Tibial nerve (tissue), 4 donors: Measurements from ENCODE around the gene RBFA. TPM values are rescaled to one million over a fixed set of nuclear protein-coding genes. Genes with fewer than 3 reads are reported as not detected.

Source experiments
- DNase-seq, 2 donors: peaks; one replicate each; pipeline ENCODE4 v3.0.0-alpha.2; 2019; ENCODE audit warnings: low spot score in 2 of 2
- H3K27ac ChIP-seq, 4 donors: fragments of 200-600 bp; sonication (generic) in 3 of 4; one replicate each; pipeline ENCODE4 v1.5.1; 2017 to 2019; ENCODE audit warnings: mild to moderate bottlenecking in 1 of 4
- H3K27me3 ChIP-seq, 2 donors: fragments of 200-600 bp; sonication (generic) in 1 of 2; one replicate each; pipeline versions ENCODE4 v1.5.1 to v1.6.0; 2017 to 2019
- H3K36me3 ChIP-seq, 3 donors: fragments of 200-600 bp; sonication (generic); one replicate each; pipeline ENCODE4 v1.5.1; 2018 to 2019
- H3K4me1 ChIP-seq, 4 donors: fragments of 200-600 bp; sonication (generic) in 3 of 4; one replicate each; pipeline ENCODE4 v1.5.1; 2017 to 2019
- H3K4me3 ChIP-seq, 4 donors: fragments of 200-600 bp; sonication (generic) in 3 of 4; one replicate each; pipeline ENCODE4 v1.5.1; 2017 to 2019; ENCODE audit warnings: mild to moderate bottlenecking in 1 of 4, moderate library complexity in 1 of 4
- H3K9me3 ChIP-seq, 4 donors: fragments of 200-600 bp; sonication (generic) in 3 of 4; one replicate each; pipeline ENCODE4 v1.5.1; 2017 to 2019
- CTCF ChIP-seq, 5 experiments: fragments of 200-600 bp in 3 of 5; fragments of 450-650 bp in 2 of 5; sonication (generic) in 3 of 5; IDR thresholded peaks; one replicate each; pipeline ENCODE4 v1.5.1; 2016 to 2019; ENCODE audit warnings: antibody characterized with exemption in 5 of 5, mild to moderate bottlenecking in 3 of 5, moderate library complexity in 2 of 5
- EP300 ChIP-seq, 2 donors: sonication (generic); formaldehyde crosslinking; IDR thresholded peaks; one replicate each; pipeline ENCODE4 v1.6.1; 2017; ENCODE audit warnings: antibody characterized with exemption in 2 of 2, mild to moderate bottlenecking in 1 of 2
- POLR2A ChIP-seq, 2 donors: fragments of 450-650 bp; IDR thresholded peaks; one replicate each; pipeline ENCODE4 v1.6.1; 2017; ENCODE audit warnings: antibody characterized with exemption in 2 of 2, mild to moderate bottlenecking in 2 of 2, moderate library complexity in 2 of 2
- WGBS, 2 donors: methylation state at CpG; one replicate each; pipeline ENCODE4 v1.1.5; 2018; 5-methylcytosine and 5-hydroxymethylcytosine counted together
- total RNA-seq, 4 donors: library from RNA; depleted of rRNA; stranded (reverse); fragments of >200 nt; gene quantifications; one replicate each; pipeline ENCODE4 v1.1.0, GENCODE V29; 2016

Gene RBFA
- total RNA-seq, 4 donors from 2014 or later: 33.3 to 36.1 (median 33.6) TPM

- no peak for TF ChIP-seq EP300 (IDR thresholded peaks at IDR 0.05)
- TF ChIP-seq CTCF (IDR thresholded peaks at IDR 0.05): no peak
- Histone ChIP-seq H3K27me3 (no peaks in the 10 kb centered on the region), H3K4me3 (no peak overlapping the region), H3K27ac (no peak overlapping the region), H3K9me3 (peaks cover 3 to 64% (median 10%) of the 10 kb centered on the region in 4 donors), H3K4me1 (no peaks in the 10 kb centered on the region), H3K36me3 (peaks cover 0 to 68% (median 0%) of the 10 kb centered on the region in 3 donors)
- WGBS, 2 donors: 94 to 97% methylated on average over 6 of the region's 6 CpGs
- no peak for DNase-seq
Observed at GRCh38 chr18:80050797-80051196, 16.6 kb downstream of the RBFA start.

- no peak overlapping the region for H3K4me3 ChIP-seq
- H3K36me3 ChIP-seq: peaks cover 0 to 40% (median 0%) of the 10 kb centered on the region in 3 donors
- no peak for DNase-seq
- H3K27ac ChIP-seq: no peak overlapping the region
- WGBS, 2 donors: 93 to 99% methylated on average over 2 of the region's 2 CpGs
- no peaks in the 10 kb centered on the region for H3K4me1 ChIP-seq
- TF ChIP-seq CTCF (IDR thresholded peaks at IDR 0.05) (no peak), EP300 (IDR thresholded peaks at IDR 0.05) (no peak), POLR2A (IDR thresholded peaks at IDR 0.05) (no peak)
- no peaks in the 10 kb centered on the region for H3K27me3 ChIP-seq
- H3K9me3 ChIP-seq: peaks cover 3 to 88% (median 17%) of the 10 kb centered on the region in 4 donors
Observed at GRCh38 chr18:80056095-80056494, 21.9 kb downstream of the RBFA start.

GRCh38 chr18:80059945-80060344, 25.7 kb downstream of the RBFA start:
- no peak overlapping the region for H3K4me3 ChIP-seq
- TF ChIP-seq EP300 (IDR thresholded peaks at IDR 0.05): no peak
- TF ChIP-seq CTCF (IDR thresholded peaks at IDR 0.05): no peak
- TF ChIP-seq POLR2A (IDR thresholded peaks at IDR 0.05): no peak
- peaks cover 0 to 66% (median 14%) of the 10 kb centered on the region in 4 donors for H3K9me3 ChIP-seq
- peaks cover 0 to 46% (median 0%) of the 10 kb centered on the region in 3 donors for H3K36me3 ChIP-seq
- 73 to 79% methylated on average over 6 of the region's 6 CpGs for WGBS, 2 donors
- no peaks in the 10 kb centered on the region for H3K27me3 ChIP-seq
- H3K4me1 ChIP-seq: no peaks in the 10 kb centered on the region
- H3K27ac ChIP-seq: no peak overlapping the region
- no peak for DNase-seq

- no peak for DNase-seq
- Histone ChIP-seq H3K9me3 (peaks cover 0 to 15% (median 3%) of the 10 kb centered on the region in 4 donors), H3K27ac (no peak overlapping the region), H3K4me1 (no peaks in the 10 kb centered on the region), H3K4me3 (no peak overlapping the region), H3K27me3 (no peaks in the 10 kb centered on the region), H3K36me3 (peaks cover 0 to 29% (median 0%) of the 10 kb centered on the region in 3 donors)
- 74 to 81% methylated on average over 8 to 9 of the region's 9 CpGs for WGBS, 2 donors
- no peak for TF ChIP-seq POLR2A (IDR thresholded peaks at IDR 0.05)
- TF ChIP-seq CTCF (IDR thresholded peaks at IDR 0.05): no peak
- no peak for TF ChIP-seq EP300 (IDR thresholded peaks at IDR 0.05)
Observed at GRCh38 chr18:80065705-80066104, 31.5 kb downstream of the RBFA start.

GRCh38 chr18:80067321-80067720, 33.1 kb downstream of the RBFA start:
- H3K4me1 ChIP-seq: no peaks in the 10 kb centered on the region
- peaks cover 0 to 6% (median 3%) of the 10 kb centered on the region in 4 donors for H3K9me3 ChIP-seq
- peaks cover 0 to 21% (median 0%) of the 10 kb centered on the region in 3 donors for H3K36me3 ChIP-seq
- TF ChIP-seq EP300 (IDR thresholded peaks at IDR 0.05) (no peak), CTCF (IDR thresholded peaks at IDR 0.05) (no peak), POLR2A (IDR thresholded peaks at IDR 0.05) (no peak)
- H3K27ac ChIP-seq: no peak overlapping the region
- no peak overlapping the region for H3K4me3 ChIP-seq
- WGBS, 2 donors: 71 to 81% methylated on average over 8 of the region's 8 CpGs
- no peaks in the 10 kb centered on the region for H3K27me3 ChIP-seq
- DNase-seq: no peak
